Measurements from ENCODE around the gene PIGN. TPM values are rescaled to one million over a fixed set of nuclear protein-coding genes. Genes with fewer than 3 reads are reported as not detected.
A peak's percentile ranks its signal among the peaks of the same experiment; 100 is the strongest.

PIGN gene
- total and polyA plus RNA-seq, 8 donors = 2.0 to 113 (median 23.8) TPM

GRCh38 chr18:62001396-62001795 is 185.5 kb downstream of the PIGN start:
- Histone ChIP-seq H3K27me3 (no peaks in the 10 kb centered on the region), H3K4me3 (no peak overlapping the region), H3K9me3 (peaks cover 0 to 11% (median 6%) of the 10 kb centered on the region in 4 donors), H3K27ac (no peak overlapping the region), H3K4me1 (no peaks in the 10 kb centered on the region), H3K36me3 (no peaks in the 10 kb centered on the region)
- no peak for DNase-seq
- intact Hi-C loops (cut with DNase I; ENCODE audit: low total_unique reads) = no loop called here
- TF ChIP-seq EP300 (IDR thresholded peaks at IDR 0.05) = no peak
- no peak for TF ChIP-seq CTCF (IDR thresholded peaks at IDR 0.05)
- no peak for TF ChIP-seq POLR2AphosphoS5 (IDR thresholded peaks at IDR 0.05)
- no peak for TF ChIP-seq POLR2A (IDR thresholded peaks at IDR 0.05)

GRCh38 chr18:61998957-61999356 is 187.9 kb downstream of the PIGN start:
- Histone ChIP-seq H3K4me3 (no peak overlapping the region), H3K27ac (no peak overlapping the region), H3K36me3 (no peaks in the 10 kb centered on the region), H3K27me3 (no peaks in the 10 kb centered on the region), H3K9me3 (peaks cover 0 to 11% (median 0%) of the 10 kb centered on the region in 4 donors), H3K4me1 (no peaks in the 10 kb centered on the region)
- DNase-seq = peak in 1 of 2 donors; percentile 9
- TF ChIP-seq CTCF (IDR thresholded peaks at IDR 0.05) (no peak), POLR2A (IDR thresholded peaks at IDR 0.05) (no peak), POLR2AphosphoS5 (IDR thresholded peaks at IDR 0.05) (no peak), EP300 (IDR thresholded peaks at IDR 0.05) (no peak)
- intact Hi-C loops (cut with DNase I; ENCODE audit: low total_unique reads) = no loop called here

DNA sequence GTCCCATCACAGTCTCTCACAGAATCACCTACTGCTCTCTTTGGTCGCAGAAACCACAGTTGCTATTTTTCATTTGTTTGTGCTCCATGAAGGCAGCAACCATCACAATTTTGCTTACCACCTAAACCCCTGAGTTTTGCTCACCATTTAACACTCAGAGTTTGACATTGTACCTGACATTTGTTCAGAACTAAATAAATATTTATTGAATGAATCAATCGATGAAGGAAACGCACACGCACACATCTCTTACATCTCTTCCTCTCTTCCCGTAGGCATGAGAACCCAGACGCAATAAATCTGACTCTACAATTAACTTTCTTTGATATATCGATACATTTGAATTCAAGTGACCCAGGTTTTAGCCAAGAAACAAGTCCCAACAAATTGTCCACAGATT is 188.5 kb downstream of the PIGN start:
- Histone ChIP-seq H3K27ac (no peak overlapping the region), H3K4me1 (peaks cover 2 to 5% (median 3%) of the 10 kb centered on the region in 4 donors), H3K9me3 (peaks cover 0 to 11% (median 0%) of the 10 kb centered on the region in 4 donors), H3K27me3 (no peaks in the 10 kb centered on the region), H3K4me3 (no peak overlapping the region), H3K36me3 (no peaks in the 10 kb centered on the region)
- TF ChIP-seq EP300 (IDR thresholded peaks at IDR 0.05) (no peak), POLR2A (IDR thresholded peaks at IDR 0.05) (no peak)
- DNase-seq = no peak
- intact Hi-C loops (cut with DNase I; ENCODE audit: low total_unique reads) = no loop called here
- 71 to 79% (median 77%) methylated on average over 7 of the region's 7 CpGs for WGBS, 5 donors

- H3K36me3 ChIP-seq = no peaks in the 10 kb centered on the region
- no peaks in the 10 kb centered on the region for H3K27me3 ChIP-seq
- 90 to 98% (median 91%) methylated on average over 1 of the region's 1 CpG for WGBS, 5 donors
- no peak overlapping the region for H3K4me3 ChIP-seq
- peaks cover 5 to 17% (median 15%) of the 10 kb centered on the region in 4 donors for H3K4me1 ChIP-seq
- peaks cover 0 to 3% (median 0%) of the 10 kb centered on the region in 4 donors for H3K9me3 ChIP-seq
- no peak overlapping the region for H3K27ac ChIP-seq
- no peak for DNase-seq
- TF ChIP-seq POLR2AphosphoS5 (IDR thresholded peaks at IDR 0.05) = no peak
- TF ChIP-seq CTCF (IDR thresholded peaks at IDR 0.05) = no peak
- TF ChIP-seq EP300 (IDR thresholded peaks at IDR 0.05) = no peak
- TF ChIP-seq POLR2A (IDR thresholded peaks at IDR 0.05) = no peak
- intact Hi-C loops (cut with DNase I; ENCODE audit: low total_unique reads) = no loop called here
These were observed 191.2 kb downstream of the PIGN start for GRCh38 chr18:61995618-61996017.

DNA sequence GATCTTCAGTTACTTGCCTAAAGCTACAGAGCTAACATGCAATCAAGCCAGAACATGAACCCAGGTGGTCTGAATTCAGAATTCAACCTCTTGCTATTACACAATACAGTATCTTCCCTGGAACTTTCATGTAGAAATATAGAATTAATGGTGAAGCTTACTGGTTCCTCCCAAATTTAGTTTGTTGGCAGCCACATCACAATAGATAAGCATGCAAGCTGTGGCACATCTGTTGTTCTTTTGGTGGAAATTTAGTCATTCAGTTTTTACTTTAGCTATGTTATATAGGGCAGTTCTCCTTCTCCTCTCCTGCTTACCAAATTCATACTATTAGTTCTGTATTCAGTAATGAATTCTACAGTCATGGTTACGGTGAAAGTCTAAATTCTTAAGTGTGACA is 193.0 kb downstream of the PIGN start:
- H3K4me3 ChIP-seq = no peak overlapping the region
- intact Hi-C loops (cut with DNase I; ENCODE audit: low total_unique reads) = no loop called here
- no peak overlapping the region for H3K27ac ChIP-seq
- no peaks in the 10 kb centered on the region for H3K27me3 ChIP-seq
- H3K9me3 ChIP-seq = no peaks in the 10 kb centered on the region
- no peaks in the 10 kb centered on the region for H3K36me3 ChIP-seq
- WGBS, 5 donors = 96 to 100% (median 97%) methylated on average over 1 of the region's 1 CpG
- H3K4me1 ChIP-seq = peaks cover 5 to 17% (median 15%) of the 10 kb centered on the region in 4 donors
- no peak for TF ChIP-seq EP300 (IDR thresholded peaks at IDR 0.05)
- TF ChIP-seq CTCF (IDR thresholded peaks at IDR 0.05) = no peak
- TF ChIP-seq POLR2AphosphoS5 (IDR thresholded peaks at IDR 0.05) = no peak
- no peak for TF ChIP-seq POLR2A (IDR thresholded peaks at IDR 0.05)
- DNase-seq = no peak
